Left hindlimb (tissue), 1 donor: ENCODE measurements around the gene MRPL45.

Experiments used
- DNase-seq: peaks from one replicate; pipeline ENCODE4 v3.0.0-alpha.2; 2018

MRPL45 gene

GRCh38 chr17:38349097-38349730 lies 52.2 kb downstream of the MRPL45 start:
- DNase-seq, result peak; percentile 88

GRCh38 chr17:38350035-38350434 lies 53.1 kb downstream of the MRPL45 start:
- DNase-seq, result no peak

GRCh38 chr17:38351412-38352222 lies 54.6 kb downstream of the MRPL45 start, which contains the start of gene SOCS7:
TSS of gene SOCS7 (plus strand) at chr17:38351844. CDS start at chr17:38352053, 209 bp downstream.
- DNase-seq, result peak; percentile 94

- no peak for DNase-seq
Measured at GRCh38 chr17:38352245-38353085, 55.5 kb downstream of the MRPL45 start.

- DNase-seq, result no peak
Measured at GRCh38 chr17:38353086-38353604, 56.2 kb downstream of the MRPL45 start.

- DNase-seq, result no peak
Measured at GRCh38 chr17:38353668-38354067, 56.7 kb downstream of the MRPL45 start.

GRCh38 chr17:38354466-38354865 lies 57.5 kb downstream of the MRPL45 start:
- no peak for DNase-seq

- no peak for DNase-seq
Measured at GRCh38 chr17:38355251-38355650, 58.3 kb downstream of the MRPL45 start.

GRCh38 chr17:38357486-38358123 lies 60.6 kb downstream of the MRPL45 start:
- peak; percentile 67 for DNase-seq

GRCh38 chr17:38358586-38359513 lies 61.9 kb downstream of the MRPL45 start:
- DNase-seq, result no peak

GRCh38 chr17:38361694-38362465 lies 64.9 kb downstream of the MRPL45 start:
- DNase-seq, result no peak

GRCh38 chr17:38363016-38363415 lies 66.0 kb downstream of the MRPL45 start:
- DNase-seq, result no peak

GRCh38 chr17:38364741-38365140 lies 67.8 kb downstream of the MRPL45 start:
- no peak for DNase-seq

GRCh38 chr17:38369124-38369886 lies 72.3 kb downstream of the MRPL45 start:
- no peak for DNase-seq
